GM18508 (cell line): Measurements from ENCODE around the gene PVR.
"Not testable (repeated sequence)": the region's sequence is repeated elsewhere in the genome, so short reads cannot be mapped to it uniquely, and the experiment has no call there.

Source experiments
- ATAC-seq: cut with Tn5 transposase; IDR thresholded peaks from one replicate; pipeline ENCODE4 v1.9.1; 2021; ENCODE audit warnings: moderate number of reproducible peaks; ENCODE audit not compliant: insufficient read depth, unreplicated experiment

The PVR gene

DNA sequence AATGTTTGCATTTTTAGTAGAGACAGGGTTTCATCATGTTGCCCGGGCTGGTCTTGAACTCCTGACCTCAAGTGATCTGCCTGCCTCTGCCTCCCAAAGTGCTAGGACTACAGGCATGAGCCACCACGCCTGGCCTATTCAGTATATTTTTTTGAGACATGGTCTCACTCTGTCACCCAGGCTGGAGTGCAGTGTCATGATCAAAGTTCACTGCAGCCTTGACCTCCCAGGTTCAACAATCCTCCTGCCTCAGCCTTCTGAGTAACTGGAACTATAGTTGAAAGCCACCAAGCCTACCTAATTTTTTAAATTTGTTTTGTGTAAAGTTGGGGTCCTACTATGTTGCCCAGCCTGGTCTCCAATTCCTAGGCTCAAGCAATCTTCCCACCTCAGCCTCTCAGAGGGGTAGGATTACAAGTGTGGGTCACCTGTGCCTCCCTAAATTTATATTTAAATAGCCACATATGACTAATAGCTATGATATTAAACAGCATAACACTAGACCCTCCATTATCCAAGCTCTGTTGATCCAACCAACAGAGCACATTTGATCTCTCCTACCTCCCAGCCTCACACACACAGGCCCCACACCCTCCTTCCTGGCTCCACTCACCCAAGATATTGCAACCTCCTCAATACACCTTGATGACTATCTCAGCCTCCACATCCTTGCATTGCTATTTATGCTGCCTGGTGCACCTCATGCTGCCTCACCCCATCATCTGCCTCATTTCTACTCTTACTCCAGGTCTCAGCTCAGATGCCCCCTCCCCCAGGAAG lies 25.5 kb downstream of the PVR start:
- no peak for ATAC-seq

DNA sequence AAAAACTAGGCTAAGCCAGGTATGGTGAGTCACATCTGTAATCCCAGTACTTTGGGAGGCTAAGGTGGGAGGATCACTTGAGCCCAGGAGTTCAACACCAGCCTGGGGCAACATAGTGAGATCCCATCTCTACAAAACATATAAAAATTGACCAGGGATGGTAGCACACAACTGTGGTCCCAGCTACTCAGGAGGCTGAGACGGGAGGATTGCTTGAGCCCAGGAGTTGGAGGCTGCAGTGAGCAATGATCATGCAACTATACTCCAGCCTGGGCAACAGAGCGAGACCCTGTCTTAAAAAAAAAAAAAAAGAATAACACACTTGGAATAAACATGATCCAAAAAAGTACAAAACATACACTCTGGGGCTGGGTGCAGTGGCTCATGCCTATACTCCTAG lies 26.3 kb downstream of the PVR start:
- ATAC-seq, result not testable (repeated sequence)

DNA sequence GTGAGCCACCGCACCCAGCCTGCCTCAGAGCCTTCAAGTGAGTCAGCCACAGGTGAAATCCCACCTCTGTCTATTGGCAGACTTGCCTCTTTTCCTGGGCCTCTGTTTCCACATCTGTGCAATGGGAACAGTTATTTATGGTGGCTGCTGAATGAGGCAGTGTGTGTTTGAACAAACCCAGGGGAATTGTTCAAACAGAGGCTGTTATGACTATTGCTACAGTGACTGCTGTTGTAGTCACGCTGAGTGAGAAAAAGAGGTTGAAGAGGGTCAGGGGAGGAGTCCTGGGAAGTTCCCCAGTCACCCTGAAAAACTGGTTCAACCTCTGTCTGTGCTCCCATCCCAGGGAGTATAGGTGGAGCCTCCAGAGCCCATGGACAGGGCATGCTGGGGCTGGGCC lies 27.7 kb downstream of the PVR start, which contains the start of gene CEACAM19:
Gene CEACAM19, plus strand, starts transcription at position 83 of the 400 bp plus-strand sequence. CDS start 450 bp downstream, outside the sequence.
- ATAC-seq, result no peak

DNA sequence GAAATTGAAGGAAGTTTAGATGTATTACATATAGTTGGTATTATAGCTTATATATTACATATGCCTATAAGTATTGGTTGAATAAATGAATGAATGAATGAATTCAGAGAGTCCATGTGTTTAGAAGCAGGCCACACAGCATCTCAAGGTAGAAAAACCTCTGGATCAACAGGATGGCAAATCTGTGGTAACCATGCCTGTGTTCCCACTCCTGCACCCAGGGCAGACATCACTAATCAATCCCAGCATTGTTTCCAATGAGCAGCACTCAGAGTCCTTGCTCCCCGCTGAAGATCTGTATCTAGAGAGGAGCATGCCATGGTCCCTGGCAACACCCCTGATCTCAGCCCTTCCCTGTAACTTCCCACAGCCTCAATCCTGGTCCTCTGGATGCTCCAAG lies 28.5 kb downstream of the PVR start:
- ATAC-seq, result no peak

DNA sequence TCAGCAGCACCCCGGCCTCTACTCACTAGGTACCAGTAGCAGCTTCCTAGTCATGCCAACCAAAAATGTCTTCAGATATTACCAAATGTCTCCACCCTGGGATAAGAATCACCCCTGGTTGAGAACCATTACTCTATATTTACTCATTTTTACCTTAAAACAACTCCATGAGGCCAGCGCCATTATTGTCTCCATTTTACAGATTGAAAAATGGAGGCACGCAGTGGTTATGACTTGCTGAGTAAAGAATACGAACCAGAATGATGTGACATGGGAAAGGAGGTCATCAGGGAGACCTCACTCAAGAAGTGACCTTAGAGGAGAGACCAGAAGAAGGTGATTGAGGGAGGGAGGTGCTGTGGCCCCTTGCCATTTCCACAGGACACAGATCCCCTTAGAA lies 29.8 kb downstream of the PVR start:
- no peak for ATAC-seq

DNA sequence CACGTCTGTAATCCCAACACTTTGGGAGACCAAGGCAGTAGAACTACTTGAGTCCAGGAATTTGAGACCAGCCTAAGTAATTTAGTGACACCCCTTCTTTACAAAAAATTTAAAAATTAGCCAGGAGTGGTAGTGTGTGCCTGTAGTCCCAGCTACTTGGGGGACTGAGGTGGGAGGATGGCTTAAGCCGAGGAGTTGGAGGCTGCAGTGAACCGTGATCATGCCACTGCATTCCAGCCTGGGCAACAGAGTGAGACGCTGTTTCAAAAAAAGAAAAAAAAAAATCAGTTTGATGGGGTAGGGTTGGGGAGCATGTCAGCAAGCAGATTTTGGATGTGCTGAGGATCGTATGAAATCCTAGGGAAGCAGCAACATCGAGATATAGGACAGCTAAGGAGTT lies 31.8 kb downstream of the PVR start:
- ATAC-seq, result no peak

GRCh38 chr19:44677019-44677811 lies 33.5 kb downstream of the PVR start:
- ATAC-seq, result no peak

DNA sequence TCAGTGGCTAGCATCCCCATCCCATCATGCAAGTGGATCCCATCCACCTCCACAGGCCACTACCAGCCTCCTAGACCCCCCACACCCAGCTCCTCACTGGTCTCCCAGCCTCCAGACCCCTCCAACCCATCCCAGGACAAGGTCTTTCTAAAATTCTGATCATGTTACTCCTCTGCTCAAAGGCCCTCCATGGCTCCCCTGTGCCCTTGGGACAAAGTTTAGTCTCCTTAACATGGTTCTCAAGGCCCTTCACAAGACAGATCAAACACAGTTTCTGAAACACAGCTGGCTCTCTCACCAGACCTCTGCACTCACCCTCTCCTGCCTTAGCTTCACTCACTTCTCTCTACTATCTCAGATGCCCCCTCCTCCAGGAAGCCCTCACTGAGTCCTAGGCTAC lies 36.8 kb downstream of the PVR start:
- ATAC-seq, result no peak

DNA sequence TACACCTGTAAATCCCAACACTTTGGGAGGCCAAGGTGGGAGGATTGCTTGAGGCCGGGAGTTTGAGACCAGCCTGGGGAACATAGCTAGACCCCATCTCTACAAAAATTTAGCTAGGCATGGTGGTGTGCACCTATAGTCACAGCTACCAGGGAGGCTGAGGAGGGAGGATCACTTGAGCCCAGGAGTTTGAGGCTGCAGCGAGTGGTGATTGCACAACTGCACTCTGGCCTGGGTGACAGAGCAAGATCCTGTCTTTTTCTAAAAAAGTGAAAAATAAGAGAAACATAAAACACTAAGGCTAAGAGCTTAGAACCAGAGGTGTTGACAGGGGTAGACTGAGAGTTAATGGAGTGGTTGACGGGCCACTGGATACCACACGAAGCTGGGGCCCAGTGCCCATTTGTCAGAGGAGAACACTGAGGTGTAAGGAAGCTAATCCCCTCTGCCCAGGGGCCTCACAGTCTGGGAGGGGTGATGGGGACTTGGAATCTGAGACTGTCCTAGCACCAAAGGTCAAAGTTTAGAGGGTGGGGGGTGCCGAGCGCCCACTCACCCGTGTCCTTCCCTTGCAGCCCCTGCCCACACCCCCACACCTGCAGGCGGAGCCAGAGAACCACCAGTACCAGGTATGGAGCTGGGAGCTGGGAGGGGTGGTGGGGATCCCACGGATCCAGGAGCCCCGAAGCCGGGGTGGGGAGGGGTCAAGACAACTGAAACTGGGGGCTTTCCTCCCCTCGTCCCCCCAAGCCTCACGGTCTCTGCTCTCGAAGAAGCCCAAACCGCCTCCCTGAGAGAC lies 38.5 kb downstream of the PVR start:
- ATAC-seq, result no peak

DNA sequence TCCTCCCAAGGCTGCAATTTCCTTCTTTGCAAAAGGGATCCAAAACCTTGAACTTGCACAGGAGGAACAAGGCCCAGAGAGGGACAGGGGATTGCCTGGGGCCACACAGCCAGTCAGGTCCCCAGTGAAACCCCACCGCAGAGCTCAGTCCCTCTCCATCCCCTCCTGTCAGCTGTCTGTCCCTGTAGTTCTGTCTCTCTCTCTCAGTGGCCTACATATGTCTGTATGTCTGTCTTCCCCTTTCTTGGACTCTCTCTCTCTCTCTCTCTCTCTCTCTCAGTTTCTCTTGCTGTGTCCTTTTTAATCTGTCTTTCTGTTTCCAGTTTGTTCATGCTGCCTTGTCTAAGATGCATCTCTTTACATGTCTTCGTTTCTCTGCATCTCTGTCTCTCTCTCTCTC lies 39.1 kb downstream of the PVR start:
- no peak for ATAC-seq

DNA sequence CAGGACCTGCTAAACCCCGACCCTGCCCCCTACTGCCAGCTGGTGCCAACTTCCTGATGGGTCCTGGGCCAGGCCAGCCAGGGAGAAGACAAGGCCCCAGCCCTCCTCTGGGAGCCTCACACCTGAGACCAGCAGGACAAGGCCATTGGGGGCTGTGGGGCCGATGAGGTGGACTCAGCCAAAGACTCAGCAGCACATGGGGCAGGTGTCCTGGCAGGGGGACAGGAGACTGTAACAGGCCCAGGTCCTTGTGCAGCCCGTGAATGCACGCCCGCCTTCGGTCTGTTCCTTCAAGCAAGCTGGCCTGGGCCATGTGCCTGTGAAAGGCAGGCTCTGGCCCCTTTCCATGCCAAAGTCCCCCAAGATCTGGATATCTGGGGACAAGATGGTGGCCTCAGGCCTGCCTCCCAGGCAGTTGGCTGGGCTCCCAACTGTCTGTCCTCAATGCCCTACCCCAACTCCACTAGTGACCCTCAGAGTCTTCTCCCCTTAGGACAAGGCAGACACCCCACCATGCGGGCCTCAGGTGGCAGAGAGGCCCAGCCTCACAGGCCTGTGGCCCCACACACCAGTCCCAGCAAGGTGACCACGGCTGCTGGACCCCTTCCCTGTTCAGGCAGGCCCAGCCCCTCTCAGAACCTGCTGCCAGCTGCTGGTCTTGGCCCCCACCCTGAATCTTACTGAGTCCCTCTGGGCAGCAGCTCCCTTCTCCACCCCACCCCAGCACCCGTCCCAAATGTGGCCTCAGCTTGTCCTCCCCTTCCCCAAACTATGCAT lies 39.9 kb downstream of the PVR start:
- no peak for ATAC-seq

DNA sequence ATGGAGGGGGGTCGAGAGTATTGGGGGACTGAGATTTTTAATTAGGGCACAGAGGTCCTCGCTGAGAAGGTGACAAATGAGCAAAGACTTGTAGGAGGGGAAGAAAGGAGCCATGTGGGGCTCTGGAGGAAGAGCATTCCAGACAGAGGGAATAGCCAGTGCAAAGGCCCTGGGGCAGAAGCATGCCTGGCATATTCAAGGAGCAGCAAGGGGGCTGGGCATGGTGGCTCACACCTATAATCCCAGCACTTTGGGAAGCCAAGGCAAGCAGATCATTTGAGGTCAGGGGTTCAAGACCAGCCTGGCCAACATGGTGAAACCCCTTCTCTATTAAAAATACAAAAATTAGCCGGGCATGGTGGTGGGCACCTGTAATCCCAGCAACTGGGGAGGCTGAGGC lies 40.7 kb downstream of the PVR start:
- ATAC-seq, result not testable (repeated sequence)

DNA sequence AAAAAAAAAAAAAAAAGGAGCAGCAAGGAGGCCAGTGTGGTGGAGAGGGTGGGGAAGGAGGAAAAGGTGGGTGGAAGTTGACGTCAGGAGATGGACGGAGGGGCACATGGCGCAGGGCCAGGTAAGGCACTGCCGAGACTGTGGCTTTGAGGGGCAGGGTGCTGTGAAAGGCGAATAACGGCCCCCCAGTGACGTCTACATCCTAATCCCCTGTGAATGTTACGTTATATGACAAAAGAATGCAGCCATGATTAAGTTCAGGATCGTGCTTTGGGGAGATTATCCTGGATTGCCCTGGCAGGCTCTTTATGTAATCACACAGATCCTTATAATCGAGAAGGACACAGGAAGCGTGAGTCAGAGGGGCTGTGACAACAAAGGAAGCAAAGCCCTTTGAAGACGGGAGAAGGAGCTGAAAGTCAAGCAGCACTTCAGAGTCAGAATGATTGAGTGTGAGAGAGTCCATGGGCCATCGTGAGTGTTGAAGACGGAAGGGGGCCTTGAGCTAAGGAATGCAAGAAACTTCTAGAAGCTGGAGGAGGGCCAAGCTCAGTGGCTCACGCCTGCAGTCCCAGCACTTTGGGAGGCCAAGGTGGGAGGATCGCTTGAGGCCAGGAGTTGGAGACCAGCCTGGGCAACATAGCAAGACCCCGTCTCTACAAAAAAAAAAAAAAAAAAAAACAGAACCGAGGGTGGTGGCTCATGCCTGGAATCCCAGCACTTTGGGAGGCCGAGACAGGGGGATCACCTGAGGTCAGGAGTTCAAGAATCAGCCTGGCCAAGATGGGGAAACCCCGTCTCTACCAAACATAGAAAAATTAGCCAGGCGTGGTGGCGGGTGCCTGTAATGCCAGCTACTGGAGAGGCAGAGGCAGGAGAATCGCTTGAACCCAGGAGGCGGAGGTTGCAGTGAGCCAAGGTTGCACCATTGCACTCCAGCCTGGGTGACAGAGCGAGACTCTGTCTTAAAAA lies 41.5 kb downstream of the PVR start:
- no peak for ATAC-seq

GRCh38 chr19:44685877-44686276 lies 42.2 kb downstream of the PVR start:
- ATAC-seq, result no peak

DNA sequence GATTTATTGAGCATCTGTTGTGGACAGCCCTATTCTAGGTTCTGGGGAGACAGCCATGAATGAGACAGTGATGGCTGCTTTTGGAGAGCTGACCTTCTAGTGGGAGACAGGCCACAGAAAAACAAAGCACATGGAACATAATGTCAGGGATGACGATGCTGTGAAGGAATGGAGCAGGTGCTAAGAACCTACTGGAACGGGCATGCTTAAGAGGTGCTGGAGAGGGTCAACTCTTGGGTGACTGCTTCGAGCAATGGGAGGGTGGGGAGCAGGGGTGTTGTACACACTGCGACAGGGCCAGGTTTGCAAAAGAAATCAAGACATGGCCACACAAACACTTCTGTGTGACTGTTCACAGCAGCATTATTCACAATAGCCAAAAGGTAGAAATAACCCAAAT lies 43.2 kb downstream of the PVR start:
- no peak for ATAC-seq

DNA sequence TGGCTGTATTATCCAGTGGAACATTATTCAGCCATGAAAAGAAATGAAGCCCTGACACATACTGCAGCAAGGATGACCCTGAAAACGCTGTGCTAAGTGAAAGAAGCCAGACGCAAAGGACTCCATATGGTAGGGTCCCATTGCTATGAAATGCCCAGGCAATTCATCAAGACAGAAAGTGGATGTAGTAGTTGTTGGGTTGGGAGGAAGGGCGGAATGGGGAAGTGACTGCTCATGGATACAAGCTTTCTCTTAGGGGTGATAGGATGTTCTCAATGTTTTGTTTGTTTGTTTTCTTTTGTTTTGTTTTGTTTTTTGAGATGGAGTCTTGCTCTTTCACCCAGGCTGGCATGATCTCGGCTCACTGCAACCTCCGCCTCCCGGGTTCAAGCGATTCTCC lies 44.2 kb downstream of the PVR start:
- no peak for ATAC-seq

GRCh38 chr19:44689290-44690130 lies 45.8 kb downstream of the PVR start:
- ATAC-seq, result no peak

DNA sequence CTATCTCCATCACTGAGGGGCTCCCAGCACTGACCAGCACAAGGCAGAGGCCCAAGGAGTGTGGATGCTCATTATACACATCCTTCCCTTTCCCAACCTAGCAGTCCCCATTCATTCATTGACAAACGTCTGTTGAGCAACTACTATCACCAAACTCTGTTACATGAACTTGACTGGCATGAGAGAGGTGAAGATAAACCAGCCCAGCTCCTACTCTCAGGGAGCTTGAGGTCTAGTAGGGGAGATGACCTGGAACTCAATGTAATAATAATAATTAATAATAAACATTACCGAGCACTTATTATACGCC lies 46.4 kb downstream of the PVR start:
- ATAC-seq, result no peak
